HG03457 (cell line): ENCODE measurements around the gene COMMD9.

Experiments
- ATAC-seq: cut with Tn5 transposase; IDR thresholded peaks from one replicate; pipeline ENCODE4 v1.9.1; 2021; ENCODE audit warnings: moderate number of reproducible peaks; ENCODE audit not compliant: unreplicated experiment

The COMMD9 gene

GRCh38 chr11:36258730-36259360 is 30.4 kb downstream of the COMMD9 start:
- ATAC-seq, result no peak

- ATAC-seq, result no peak
Observed at GRCh38 chr11:36257351-36257750, 31.9 kb downstream of the COMMD9 start.

GRCh38 chr11:36254713-36255112 is 34.5 kb downstream of the COMMD9 start:
- ATAC-seq, result no peak

GRCh38 chr11:36253238-36253637 is 36.0 kb downstream of the COMMD9 start:
- no peak for ATAC-seq

GRCh38 chr11:36251823-36252222 is 37.4 kb downstream of the COMMD9 start:
- ATAC-seq, result no peak

GRCh38 chr11:36249246-36249645 is 40.0 kb downstream of the COMMD9 start:
- no peak for ATAC-seq

- no peak for ATAC-seq
Observed at GRCh38 chr11:36248436-36248835, 40.8 kb downstream of the COMMD9 start.

GRCh38 chr11:36247493-36247892 is 41.7 kb downstream of the COMMD9 start:
- ATAC-seq, result no peak

GRCh38 chr11:36243641-36244040 is 45.6 kb downstream of the COMMD9 start:
- no peak for ATAC-seq

GRCh38 chr11:36241497-36241896 is 47.7 kb downstream of the COMMD9 start:
- no peak for ATAC-seq

GRCh38 chr11:36240801-36241200 is 48.4 kb downstream of the COMMD9 start:
- no peak for ATAC-seq

- no peak for ATAC-seq
Observed at GRCh38 chr11:36240173-36240572, 49.1 kb downstream of the COMMD9 start.

GRCh38 chr11:36239636-36240035 is 49.6 kb downstream of the COMMD9 start:
- ATAC-seq, result no peak

- ATAC-seq, result no peak
Observed at GRCh38 chr11:36238881-36239280, 50.3 kb downstream of the COMMD9 start.

GRCh38 chr11:36238036-36238631 is 51.1 kb downstream of the COMMD9 start:
- ATAC-seq, result no peak

- ATAC-seq, result no peak
Observed at GRCh38 chr11:36237391-36237790, 51.8 kb downstream of the COMMD9 start.

- no peak for ATAC-seq
Observed at GRCh38 chr11:36235750-36236149, 53.5 kb downstream of the COMMD9 start.

GRCh38 chr11:36234825-36235224 is 54.4 kb downstream of the COMMD9 start:
- no peak for ATAC-seq

- ATAC-seq, result no peak
Observed at GRCh38 chr11:36233204-36233603, 56.0 kb downstream of the COMMD9 start.

GRCh38 chr11:36230779-36231699 is 58.2 kb downstream of the COMMD9 start:
- no peak for ATAC-seq

GRCh38 chr11:36229091-36229705 is 60.0 kb downstream of the COMMD9 start:
- no peak for ATAC-seq
